AG09319 (cell line): ENCODE data around the gene JAZF1.

Experiments
- DNase-seq: peaks from one replicate; pipeline ENCODE4 v3.0.0-alpha.2; 2010; ENCODE audit warnings: low read depth; ENCODE audit errors: extremely low read depth
- CTCF ChIP-seq: IDR thresholded peaks from 2 replicates; pipeline ENCODE4 v1.5.1; 2011; ENCODE audit warnings: low read depth, mild to moderate bottlenecking, inconsistent platforms, low read length, moderate library complexity

Gene JAZF1

GRCh38 chr7:28191751-28192150, 11.2 kb upstream of the JAZF1 start:
- no peak for TF ChIP-seq CTCF
- DNase-seq, result no peak

- no peak for TF ChIP-seq CTCF
- no peak for DNase-seq
Measured at GRCh38 chr7:28191184-28191583, 10.6 kb upstream of the JAZF1 start.

- no peak for DNase-seq
- no peak for TF ChIP-seq CTCF
Measured at GRCh38 chr7:28190077-28190710, 9.6 kb upstream of the JAZF1 start.

- DNase-seq, result no peak
- TF ChIP-seq CTCF, result no peak
Measured at GRCh38 chr7:28187012-28187411, 6.4 kb upstream of the JAZF1 start.

- no peak for TF ChIP-seq CTCF
- DNase-seq, result no peak
Measured at GRCh38 chr7:28183627-28184026, 3.0 kb upstream of the JAZF1 start.

GRCh38 chr7:28182071-28182471, 1.5 kb upstream of the JAZF1 start:
- no peak for DNase-seq
- TF ChIP-seq CTCF, result no peak

GRCh38 chr7:28181416-28181815, 821 bp upstream of the JAZF1 start:
- no peak for TF ChIP-seq CTCF
- DNase-seq, result no peak
